DND-41 (cell line): Measurements from ENCODE around the gene OR5L2.

Experiments
- ATAC-seq: fragments of 200-7000 bp; cut with Tn5 transposase; 3 replicates; pipeline ENCODE4 v1.9.1; 2021; ENCODE audit warnings: low read depth; ENCODE audit not compliant: insufficient read depth
- DNase-seq: peaks from one replicate; pipeline ENCODE4 v3.0.0-alpha.2; 2020
- H2AFZ ChIP-seq: 2 replicates; pipeline ENCODE4 v1.6.0; 2012; ENCODE audit warnings: low read depth, low read length
- H3K27ac ChIP-seq: 2 replicates; pipeline ENCODE4 v1.5.1; 2012; ENCODE audit warnings: low read length, inconsistent platforms
- H3K27me3 ChIP-seq: fragments of 200-600 bp; sonication (generic); 2 replicates; pipeline ENCODE4 v1.6.0; 2012; ENCODE audit warnings: low read length, mild to moderate bottlenecking, inconsistent platforms; ENCODE audit not compliant: insufficient read depth, poor library complexity
- H3K36me3 ChIP-seq: 2 replicates; pipeline ENCODE4 v1.5.1; 2012; ENCODE audit warnings: low read length, inconsistent platforms; ENCODE audit not compliant: insufficient read depth
- H3K4me1 ChIP-seq: 2 replicates; pipeline ENCODE4 v1.5.1; 2012; ENCODE audit warnings: mild to moderate bottlenecking, low read length; ENCODE audit not compliant: insufficient read depth
- H3K4me2 ChIP-seq: 2 replicates; pipeline ENCODE4 v1.6.0; 2012; ENCODE audit warnings: mild to moderate bottlenecking, moderate library complexity, low read length, inconsistent platforms; ENCODE audit not compliant: insufficient read depth
- H3K4me3 ChIP-seq, 2 experiments: fragments of 200-600 bp in 1 of 2; shearing (Covaris generic) in 1 of 2; 2 replicates each; pipeline ENCODE4 v1.5.1; 2012 to 2016; ENCODE audit warnings: inconsistent platforms in 2 of 2, low read length in 2 of 2, mild to moderate bottlenecking in 2 of 2, low read depth in 1 of 2, moderate library complexity in 1 of 2
- H3K79me2 ChIP-seq: 2 replicates; pipeline ENCODE4 v1.6.0; 2012; ENCODE audit warnings: low read length, inconsistent platforms; ENCODE audit not compliant: insufficient read depth
- H3K9ac ChIP-seq: 2 replicates; pipeline ENCODE4 v1.6.0; 2012; ENCODE audit warnings: low read depth, mild to moderate bottlenecking, inconsistent platforms, low read length, moderate library complexity
- H3K9me3 ChIP-seq: 2 replicates; pipeline ENCODE4 v1.5.1; 2012; ENCODE audit warnings: low read length, moderate library complexity, mild to moderate bottlenecking, inconsistent platforms; ENCODE audit not compliant: insufficient read depth, severe bottlenecking
- H4K20me1 ChIP-seq: 2 replicates; pipeline ENCODE4 v1.6.0; 2012; ENCODE audit warnings: low read length; ENCODE audit not compliant: insufficient read depth
- CTCF ChIP-seq: IDR thresholded peaks from 2 replicates; pipeline ENCODE4 v1.5.1; 2012; ENCODE audit warnings: borderline replicate concordance, low read length, moderate library complexity, mild to moderate bottlenecking; ENCODE audit not compliant: poor library complexity, severe bottlenecking; ENCODE audit errors: extremely low read depth
- EZH2 ChIP-seq: IDR thresholded peaks from 3 replicates; pipeline ENCODE4 v1.6.1; 2012; ENCODE audit warnings: borderline replicate concordance, low read depth, mild to moderate bottlenecking, moderate library complexity, low read length, inconsistent platforms; ENCODE audit not compliant: severe bottlenecking

Gene OR5L2

GRCh38 chr11:55826919-55827318 is at the start of gene OR5L2:
OR5L2 (plus strand) TSS chr11:55827219; CDS start chr11:55827219, 0 bp downstream.
- Histone ChIP-seq H3K4me3 (no peak within 1 kb of the TSS), H3K27ac (no peak within 1 kb of the TSS), H4K20me1 (no peaks in the 10 kb centered on the region), H3K79me2 (no peaks in the 10 kb centered on the region), H3K9me3 (no peaks in the 10 kb centered on the region), H2AFZ (no peak within 1 kb of the TSS), H3K36me3 (no peaks in the 10 kb centered on the region), H3K4me1 (no peaks in the 10 kb centered on the region), H3K27me3 (no peaks in the 10 kb centered on the region), H3K4me2 (no peak within 1 kb of the TSS), H3K9ac (no peak within 1 kb of the TSS)
- no peak for ATAC-seq
- TF ChIP-seq EZH2 (no peak), CTCF (no peak)
- DNase-seq: no peak

GRCh38 chr11:55791606-55792005 is 35.4 kb upstream of the OR5L2 start:
- H3K4me3 ChIP-seq: no peak overlapping the region
- no peak for ATAC-seq
- no peak overlapping the region for H3K27ac ChIP-seq
- H3K27me3 ChIP-seq: no peaks in the 10 kb centered on the region
- TF ChIP-seq CTCF: no peak
- TF ChIP-seq EZH2: no peak
- no peaks in the 10 kb centered on the region for H3K79me2 ChIP-seq
- no peaks in the 10 kb centered on the region for H4K20me1 ChIP-seq
- H3K36me3 ChIP-seq: no peaks in the 10 kb centered on the region
- no peaks in the 10 kb centered on the region for H3K9me3 ChIP-seq
- no peaks in the 10 kb centered on the region for H3K4me1 ChIP-seq
- no peak overlapping the region for H3K9ac ChIP-seq
- no peak overlapping the region for H2AFZ ChIP-seq
- no peak overlapping the region for H3K4me2 ChIP-seq
- DNase-seq: no peak

- DNase-seq: no peak
- Histone ChIP-seq H3K27me3 (no peaks in the 10 kb centered on the region), H3K9ac (no peak overlapping the region), H3K27ac (no peak overlapping the region), H3K79me2 (no peaks in the 10 kb centered on the region), H3K4me3 (no peak overlapping the region), H3K4me1 (no peaks in the 10 kb centered on the region), H3K36me3 (no peaks in the 10 kb centered on the region), H2AFZ (no peak overlapping the region), H3K4me2 (no peak overlapping the region), H4K20me1 (no peaks in the 10 kb centered on the region), H3K9me3 (no peaks in the 10 kb centered on the region)
- TF ChIP-seq CTCF: no peak
- no peak for TF ChIP-seq EZH2
- ATAC-seq: no peak
Measured at GRCh38 chr11:55793321-55793720, 33.7 kb upstream of the OR5L2 start.

GRCh38 chr11:55795256-55795655 is 31.8 kb upstream of the OR5L2 start, which contains the start of gene OR5D14:
OR5D14 (plus strand) TSS chr11:55795556; CDS start chr11:55795556, 0 bp downstream.
- H4K20me1 ChIP-seq: no peaks in the 10 kb centered on the region
- H3K4me3 ChIP-seq: no peak within 1 kb of the TSS
- no peaks in the 10 kb centered on the region for H3K9me3 ChIP-seq
- DNase-seq (no peak), ATAC-seq (no peak)
- H3K36me3 ChIP-seq: no peaks in the 10 kb centered on the region
- TF ChIP-seq CTCF: no peak
- TF ChIP-seq EZH2: no peak
- no peak within 1 kb of the TSS for H2AFZ ChIP-seq
- no peak within 1 kb of the TSS for H3K9ac ChIP-seq
- no peaks in the 10 kb centered on the region for H3K79me2 ChIP-seq
- no peaks in the 10 kb centered on the region for H3K27me3 ChIP-seq
- H3K4me1 ChIP-seq: no peaks in the 10 kb centered on the region
- no peak within 1 kb of the TSS for H3K27ac ChIP-seq
- no peak within 1 kb of the TSS for H3K4me2 ChIP-seq
